LoVo (cell line): ENCODE data around the gene TRPM1.

Experiments used
- DNase-seq: peaks from one replicate; pipeline ENCODE4 v3.0.0-alpha.2; 2016; ENCODE audit warnings: low spot score

TRPM1 gene

DNA sequence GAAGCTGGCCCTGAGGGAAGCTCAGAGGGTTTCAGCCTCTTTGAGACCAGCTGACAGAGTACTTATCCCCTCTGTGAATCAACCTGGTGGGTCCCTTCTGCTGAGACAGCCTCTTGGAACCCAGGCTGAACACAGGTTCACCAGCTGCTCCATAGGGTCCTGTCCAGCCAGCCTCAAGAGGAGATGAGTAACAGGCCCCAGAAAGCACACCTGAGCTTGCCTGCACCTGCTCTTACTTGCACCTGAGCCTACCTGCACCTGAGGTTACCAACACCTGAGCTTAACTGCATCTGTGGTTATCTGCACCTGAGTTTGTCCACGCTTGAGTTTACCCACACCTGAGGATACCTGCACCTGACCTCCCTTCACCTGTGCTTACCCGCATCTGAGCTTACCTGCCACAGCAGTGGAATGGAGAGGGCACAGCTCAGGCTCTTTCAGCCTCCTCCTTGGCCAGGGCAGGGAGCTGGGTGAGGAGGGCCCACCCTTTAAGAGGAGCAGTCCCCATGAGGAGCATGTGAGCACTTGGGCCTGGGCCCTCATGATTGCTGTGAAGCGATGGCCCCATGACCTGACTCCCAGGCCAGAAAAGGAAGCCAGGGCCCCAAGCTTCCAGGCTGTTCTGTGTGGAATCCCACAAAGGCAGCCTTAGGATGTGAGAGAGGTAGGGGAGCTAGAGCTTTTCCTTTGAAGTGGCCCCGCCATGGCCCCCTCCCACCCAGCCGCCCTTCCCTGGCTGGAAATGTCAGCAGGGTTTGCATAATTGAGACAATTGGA lies at the start of gene TRPM1:
Gene TRPM1 (minus strand): TSS at position 464 of the 777 bp plus-strand sequence. CDS start 20,370 bp downstream, outside the sequence.
- no peak for DNase-seq

DNA sequence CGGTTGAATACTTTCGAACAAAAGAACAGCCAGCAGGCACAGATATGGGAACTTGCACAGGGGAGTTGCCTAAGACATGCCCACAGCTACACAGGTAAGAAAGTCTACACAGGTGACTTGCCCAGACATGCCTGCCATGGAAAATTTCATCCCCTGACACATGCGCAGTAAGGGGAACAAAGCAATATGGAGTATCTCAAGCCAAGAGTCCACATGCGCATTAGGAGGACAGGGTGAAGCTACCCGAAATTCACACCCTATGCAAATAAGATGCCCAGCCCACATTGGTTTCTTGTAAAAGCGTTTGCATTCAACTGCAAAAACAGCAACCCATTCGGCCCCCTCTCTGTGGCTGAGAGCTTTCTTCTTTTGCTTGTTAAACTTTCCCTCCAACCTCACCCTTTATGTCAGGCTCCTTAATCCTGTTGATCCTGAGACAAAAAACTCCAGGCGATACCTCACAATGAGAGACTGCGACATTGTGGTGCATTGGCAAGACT lies 49.3 kb upstream of the TRPM1 start:
- no peak for DNase-seq

DNA sequence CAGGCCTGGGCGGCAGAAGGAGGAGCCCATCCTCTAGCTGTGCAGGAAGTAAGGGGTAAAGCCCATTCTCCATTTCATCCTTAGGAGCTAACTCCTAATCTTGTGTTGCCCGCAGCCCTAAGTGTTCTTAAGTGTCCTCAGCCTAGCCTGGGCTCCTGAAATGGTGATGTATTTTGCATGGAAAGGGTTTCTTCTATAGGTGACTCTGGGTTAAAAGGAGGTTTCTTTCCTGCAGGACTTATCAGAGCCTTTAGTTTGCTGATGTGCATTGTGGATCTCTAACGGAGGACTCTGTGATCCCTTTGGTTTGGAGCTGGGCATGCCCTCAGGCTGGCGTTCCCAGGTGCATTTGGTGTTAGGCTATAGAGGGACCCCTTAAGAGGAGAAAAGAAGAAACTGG lies 48.5 kb upstream of the TRPM1 start:
- no peak for DNase-seq

DNA sequence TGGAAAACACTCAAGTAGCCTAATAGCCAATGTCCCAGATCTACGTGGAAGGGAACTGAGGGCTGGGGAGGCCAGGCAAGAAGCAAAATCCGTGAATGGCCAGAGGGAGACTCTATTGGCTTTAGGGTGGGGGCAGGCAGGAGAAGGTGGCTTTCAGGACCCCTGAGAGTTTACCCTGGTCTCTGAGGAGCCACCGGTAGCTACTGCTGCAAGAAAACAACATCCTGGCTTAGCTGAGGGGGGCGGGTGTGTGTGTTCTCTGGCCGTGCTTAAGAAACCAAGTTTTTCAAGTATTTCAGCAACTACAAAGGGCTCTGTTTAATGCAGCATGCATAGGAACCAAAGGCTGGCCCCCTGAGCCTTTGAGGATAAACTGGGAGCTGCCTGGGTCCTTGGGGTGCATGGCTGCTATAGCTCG lies 47.6 kb upstream of the TRPM1 start:
- no peak for DNase-seq

DNA sequence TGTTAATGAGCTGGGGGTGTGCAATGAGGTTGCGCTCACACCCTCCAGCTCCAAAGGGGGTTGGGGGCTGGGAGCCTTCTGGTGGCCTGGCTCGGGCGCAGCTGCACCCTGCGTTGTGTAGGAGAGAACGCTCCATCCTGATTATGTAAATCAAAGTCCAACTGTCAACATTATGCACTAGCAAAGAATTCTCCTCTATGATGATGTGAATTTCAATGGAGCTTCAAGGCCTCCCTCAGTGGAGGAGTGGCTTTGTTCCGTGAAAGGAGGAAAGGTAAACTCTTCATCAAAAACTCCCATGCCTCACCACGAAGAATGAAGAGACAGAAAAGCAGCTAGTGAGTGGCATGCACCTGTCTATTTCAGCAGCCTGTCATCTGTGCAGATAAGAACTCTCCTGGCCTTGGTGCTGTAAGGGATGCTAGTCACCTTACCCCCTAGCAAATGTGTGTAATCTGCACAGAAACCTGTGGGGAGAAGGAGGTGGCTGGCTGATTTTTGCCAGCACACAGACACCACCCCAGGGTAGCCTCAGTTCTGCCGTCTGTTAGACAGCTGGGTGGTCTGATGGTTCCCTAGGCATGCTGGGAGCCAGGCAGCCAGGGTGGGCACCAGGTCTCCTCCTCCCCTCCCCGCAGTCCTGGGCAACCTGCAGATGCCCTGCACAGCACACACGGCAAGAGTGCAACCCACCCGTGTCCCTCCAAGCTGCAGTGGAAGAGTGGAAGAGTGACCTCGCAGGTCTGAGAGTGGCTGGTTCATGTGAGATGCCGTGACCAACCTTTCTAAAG lies 47.0 kb upstream of the TRPM1 start:
- DNase-seq: no peak

DNA sequence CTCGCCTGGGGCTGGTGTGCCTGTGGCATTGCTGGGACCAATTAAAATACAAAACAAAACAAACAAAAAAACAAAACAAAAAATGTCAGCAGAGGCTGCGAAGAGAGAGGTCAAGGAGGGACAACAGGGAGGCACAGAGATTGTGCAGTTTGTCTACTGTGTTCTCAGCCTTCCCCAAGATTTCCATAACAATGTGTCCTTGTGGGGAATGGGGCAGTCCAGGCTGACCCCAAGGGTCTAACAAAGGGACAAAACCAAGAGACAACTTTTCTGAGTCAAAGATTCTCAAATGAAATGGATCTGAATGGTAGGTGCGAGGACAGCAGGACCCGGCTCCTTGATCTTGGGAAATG lies 46.4 kb upstream of the TRPM1 start:
- no peak for DNase-seq

DNA sequence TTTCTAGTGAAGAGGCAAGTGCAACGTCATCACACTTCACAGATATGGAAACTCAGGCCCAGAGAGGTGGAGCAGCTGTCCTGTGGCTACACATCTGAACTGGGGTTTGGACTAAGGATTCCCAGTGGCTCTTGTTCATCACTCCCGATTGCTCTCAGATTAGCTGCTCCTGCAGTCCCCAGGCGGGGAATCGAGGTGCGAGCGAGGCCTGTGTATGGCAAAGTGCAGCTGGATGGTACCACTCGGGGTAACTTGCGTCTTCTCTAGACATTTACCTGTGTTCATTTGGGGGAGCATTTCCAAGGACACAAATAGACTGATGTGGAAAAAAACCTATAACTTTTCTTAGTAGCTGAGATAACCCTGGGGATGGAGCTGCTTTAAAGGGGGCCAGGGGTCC lies 45.9 kb upstream of the TRPM1 start:
- no peak for DNase-seq

DNA sequence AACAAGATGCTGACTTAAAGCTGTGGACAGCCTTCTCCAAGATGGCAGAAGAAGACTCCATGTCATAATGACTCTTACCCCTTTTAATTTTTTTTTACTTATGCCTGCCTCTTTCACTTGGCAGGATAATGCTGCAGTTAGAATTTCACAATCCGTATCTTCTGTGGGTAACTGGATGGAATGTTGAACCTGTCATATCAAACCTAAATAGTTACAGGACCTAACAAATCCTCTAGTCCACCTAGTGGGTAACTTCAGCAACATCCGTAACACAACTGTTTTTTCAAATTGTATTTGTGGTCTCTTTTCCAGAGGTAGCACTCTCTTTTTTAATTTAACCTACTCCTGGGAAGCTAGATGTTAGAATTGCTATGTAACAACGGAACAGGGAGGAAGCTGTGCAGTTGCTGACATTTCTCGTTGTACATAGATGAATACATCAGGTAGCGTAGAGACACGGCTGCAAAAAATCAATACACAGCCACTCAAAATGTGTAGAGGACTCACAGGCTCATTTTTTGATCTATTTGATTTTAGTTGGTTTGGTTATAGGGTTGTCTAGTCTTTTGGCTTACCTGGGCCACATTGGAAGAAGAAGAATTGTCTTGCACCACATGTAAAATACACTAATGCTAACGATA lies 43.9 kb upstream of the TRPM1 start:
- no peak for DNase-seq

DNA sequence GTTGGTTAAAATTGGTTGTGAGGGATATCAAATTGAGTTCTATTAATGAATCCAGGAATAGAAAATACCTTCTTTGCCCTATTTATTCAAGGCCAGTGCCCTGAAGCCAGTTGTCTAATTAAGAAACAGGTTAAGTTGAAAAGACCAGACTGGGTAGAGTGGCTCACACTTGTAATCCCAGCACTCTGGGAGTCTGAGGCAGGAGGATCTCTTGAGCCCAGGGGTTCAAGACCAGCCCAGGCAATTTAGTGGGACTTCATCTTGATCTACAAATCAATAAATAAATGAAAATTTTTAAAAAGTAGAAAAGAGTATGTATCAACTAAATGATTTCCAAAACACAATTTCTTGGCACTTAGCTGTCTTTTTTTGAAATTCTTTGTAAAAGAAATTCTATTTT lies 40.3 kb upstream of the TRPM1 start:
- no peak for DNase-seq

DNA sequence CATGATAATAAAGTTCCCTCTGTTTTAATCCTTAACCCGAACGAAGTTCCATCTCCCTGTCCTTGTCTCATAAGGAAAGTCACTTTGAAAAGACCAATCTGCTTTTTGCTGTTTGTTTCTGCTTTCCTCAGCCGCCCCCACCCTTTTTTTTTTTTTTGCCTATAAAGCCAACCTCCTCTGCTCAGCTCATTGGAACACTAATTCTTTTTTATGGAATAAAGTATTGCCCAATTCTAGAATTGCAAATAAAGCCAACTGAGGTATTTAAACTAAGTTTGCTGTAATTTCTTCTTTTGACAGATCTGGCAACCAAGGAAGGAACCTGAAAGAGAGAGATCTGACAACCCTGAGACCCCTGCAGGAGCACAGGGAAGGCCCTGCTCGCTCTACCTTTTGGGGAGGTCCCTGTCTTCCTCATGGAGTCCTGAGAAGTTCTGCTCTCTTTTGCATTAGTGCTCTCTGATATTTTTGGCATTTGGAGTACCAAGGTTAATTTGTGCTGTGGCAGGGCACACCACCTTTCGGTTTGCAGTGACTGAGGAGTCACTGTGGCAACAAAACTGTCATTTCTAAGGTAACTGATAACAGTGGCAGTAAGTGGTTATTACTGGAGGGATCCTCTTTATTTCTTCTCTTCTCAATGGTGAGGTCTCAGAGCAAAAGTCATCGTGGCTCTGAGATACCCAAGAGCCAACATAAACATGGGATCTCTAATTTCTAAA lies 35.2 kb upstream of the TRPM1 start:
- DNase-seq: no peak

DNA sequence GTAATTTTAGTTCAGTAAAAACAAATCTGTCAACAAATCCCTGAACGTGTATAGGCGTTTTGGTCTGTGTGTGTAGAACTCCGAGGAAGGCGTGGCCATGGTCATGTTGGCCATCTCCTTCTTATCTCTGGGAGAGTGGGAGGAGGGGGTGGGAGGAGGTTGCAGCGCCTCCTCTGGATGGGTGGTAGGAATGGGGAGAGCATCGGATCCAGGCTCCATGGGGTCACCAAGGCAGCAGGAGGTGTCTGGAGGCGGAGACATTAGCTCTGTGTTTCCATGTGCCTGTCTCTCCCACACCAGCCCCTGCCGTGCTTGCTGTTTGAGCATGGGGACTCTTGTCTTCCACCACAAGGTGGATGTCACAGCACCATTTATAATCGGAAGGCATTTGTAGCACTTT lies 34.5 kb upstream of the TRPM1 start:
- DNase-seq: no peak

DNA sequence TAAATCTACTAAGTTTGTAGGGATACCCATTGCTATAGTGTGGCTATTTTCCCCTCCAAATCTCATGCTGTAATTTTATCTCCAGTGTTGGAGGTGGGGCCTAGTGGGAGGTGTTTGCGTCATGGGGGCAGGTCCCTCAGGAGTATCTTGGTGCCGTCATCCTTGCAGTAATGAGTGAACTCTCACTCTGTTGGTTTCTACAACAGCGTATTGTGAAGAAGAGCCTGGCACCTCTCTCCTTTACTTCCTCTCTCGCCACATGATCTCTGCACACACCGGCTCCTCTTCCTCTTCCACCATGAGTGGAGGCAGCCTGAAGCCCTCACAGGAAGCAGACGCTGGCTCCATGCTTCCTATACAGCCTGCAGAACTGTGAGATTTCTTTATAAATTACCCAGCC lies 34.0 kb upstream of the TRPM1 start:
- DNase-seq: no peak

DNA sequence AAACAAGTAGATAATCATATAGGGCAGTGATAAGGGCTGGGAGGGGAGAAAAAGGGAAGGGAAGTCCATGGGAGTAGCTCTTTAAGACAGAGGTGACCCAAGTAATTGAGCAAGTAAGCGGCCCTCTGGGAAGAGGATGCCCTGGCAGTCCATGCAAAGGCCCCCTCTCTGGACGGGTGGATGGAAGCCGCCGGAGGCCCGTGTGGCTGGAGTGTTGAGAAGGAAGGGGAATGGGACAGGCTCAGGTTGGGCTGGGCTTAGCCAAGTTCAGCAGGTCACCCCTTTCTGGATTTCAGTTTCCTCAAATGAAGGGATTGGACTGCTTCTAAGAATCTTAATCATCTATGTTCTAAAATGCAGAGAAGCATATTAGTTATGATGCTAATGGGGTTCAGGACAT lies 32.4 kb upstream of the TRPM1 start:
- DNase-seq: no peak

DNA sequence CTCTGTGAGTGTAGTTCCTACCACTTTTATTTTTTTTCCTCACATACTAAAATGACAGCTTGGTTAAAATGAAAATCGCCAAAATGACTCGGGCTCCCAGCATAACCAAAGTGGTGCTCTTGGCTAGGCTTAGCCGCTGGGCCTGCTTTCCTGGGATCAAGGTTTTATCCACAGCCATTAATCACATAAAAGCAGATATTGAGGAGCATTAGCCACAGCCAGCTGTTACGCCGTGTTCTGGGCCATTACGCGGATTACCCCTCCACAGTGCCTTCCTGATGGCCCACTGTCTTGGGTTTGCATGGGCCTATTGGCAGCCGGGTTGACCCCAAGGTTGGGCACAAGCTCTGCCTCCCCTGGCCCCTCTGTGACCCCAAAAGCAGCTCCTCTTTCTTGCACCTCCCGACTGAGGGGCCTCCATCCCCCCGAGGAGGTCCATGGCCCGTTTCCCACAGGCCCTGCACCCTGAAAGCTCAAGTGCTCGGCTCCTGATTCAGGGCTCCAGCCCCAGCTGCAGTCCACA lies 30.4 kb upstream of the TRPM1 start:
- DNase-seq: no peak

DNA sequence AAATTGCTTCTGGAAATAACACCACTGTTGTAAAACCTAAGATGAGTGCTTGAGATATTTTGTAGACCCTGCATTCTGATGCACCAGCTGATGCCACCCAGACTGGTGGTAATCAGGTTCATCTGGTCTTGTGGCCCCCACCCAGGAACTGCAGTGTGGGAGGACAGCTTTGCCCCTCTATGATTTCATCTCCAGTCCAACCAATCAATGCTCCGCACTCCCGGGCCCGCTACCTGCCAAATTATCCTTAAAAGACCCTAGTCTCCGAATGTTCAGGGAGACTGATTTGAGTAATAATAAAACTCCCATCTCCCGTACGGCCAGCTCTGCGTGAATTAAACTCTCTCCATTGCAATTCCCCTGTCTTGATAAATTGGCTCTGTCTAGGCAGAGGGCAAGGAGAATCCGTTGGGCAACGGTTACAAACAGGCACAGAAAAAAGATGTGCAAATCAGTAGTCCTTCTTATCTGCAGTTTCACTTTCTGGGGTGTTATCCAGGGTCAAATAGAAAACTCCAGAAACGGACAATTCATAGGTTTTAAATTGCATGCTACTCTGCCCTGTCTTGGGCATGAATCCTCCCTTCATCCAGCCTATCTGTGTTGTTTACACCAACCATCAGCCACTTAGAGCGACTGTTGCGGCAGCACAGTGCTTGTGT lies 29.2 kb upstream of the TRPM1 start:
- no peak for DNase-seq

DNA sequence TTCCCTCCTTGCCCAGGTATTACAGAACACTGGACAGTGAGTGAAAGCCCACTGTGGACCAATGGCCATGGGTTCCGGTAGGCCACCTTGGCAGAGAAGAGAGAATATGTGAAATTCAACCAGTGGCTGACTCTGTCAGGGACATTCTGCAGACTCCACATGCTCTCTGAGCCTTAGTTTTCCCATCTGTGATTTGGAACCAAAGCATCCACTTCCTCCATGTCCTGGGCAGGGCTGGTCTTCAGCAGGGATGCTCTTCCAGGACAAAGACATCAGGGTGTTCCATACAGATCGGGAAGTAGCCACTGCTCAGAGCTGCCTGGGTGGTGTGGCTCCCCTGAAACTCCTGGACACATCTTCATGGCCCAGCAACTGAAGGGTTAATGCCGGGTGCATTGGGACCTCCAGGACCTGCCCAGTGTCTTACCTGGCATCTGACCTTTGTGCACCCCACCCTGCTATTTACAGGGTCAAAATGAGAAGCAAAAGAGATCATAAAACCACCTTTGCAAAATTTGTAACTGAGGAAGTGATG lies 28.3 kb upstream of the TRPM1 start:
- DNase-seq: no peak

DNA sequence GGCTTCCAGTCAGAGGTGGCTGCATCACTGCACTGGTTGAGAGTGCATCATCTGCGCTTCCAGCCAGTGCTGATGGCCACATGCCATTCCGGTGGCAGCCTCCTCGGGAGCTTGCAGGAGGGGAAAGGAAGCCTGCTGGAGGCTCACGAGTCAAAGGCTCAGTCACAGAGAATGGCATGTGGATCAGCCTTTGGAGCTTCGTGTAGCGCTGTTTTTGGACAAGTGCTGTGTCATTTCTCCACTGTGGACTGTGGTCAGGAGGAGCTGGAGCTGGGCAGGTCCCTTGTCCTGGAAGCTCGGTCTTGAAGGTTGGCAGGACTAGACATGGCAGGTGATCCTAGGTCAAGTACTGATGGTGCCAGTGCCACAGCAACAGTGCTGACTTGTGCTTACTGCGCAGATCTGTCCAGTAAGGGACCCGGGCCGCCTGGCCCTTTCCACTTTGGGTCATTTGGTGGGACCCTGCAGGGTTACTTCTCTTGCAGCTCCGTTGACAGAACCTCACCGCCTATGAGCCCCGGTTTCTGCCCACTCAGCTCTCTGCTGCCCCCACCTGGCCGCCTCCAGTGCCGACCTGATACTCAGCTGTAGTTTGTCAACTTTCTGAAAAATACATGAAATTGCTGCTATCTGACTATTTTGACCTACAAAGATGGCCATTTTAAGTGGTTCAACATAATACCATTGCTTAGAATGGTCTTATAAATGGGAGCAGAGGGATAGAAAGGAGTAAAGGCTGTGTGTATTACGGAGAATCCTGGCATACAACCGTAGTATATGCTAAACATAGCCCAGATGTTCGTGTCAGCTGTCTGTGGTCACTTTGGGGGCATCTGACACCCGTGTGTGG lies 27.6 kb upstream of the TRPM1 start:
- DNase-seq: peak; percentile 62

DNA sequence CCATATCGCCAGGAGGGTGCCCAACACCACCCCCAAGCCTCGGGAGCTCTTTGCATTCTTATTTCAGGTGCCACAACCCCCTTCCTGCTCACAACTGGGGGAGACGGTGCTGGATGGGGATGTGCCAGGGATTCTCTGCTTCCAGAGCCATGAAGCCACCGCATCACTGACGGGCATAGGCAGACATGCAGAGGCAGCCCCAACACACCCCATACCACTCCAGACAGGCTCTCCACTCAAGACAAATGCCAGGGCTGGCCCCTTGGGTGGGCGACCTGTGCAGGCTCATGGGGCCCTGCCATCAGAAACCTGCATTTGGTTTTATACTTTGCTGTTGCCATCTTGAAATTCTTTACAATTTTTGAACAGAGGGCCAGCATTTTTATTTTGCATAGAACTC lies 27.0 kb upstream of the TRPM1 start:
- DNase-seq: no peak

DNA sequence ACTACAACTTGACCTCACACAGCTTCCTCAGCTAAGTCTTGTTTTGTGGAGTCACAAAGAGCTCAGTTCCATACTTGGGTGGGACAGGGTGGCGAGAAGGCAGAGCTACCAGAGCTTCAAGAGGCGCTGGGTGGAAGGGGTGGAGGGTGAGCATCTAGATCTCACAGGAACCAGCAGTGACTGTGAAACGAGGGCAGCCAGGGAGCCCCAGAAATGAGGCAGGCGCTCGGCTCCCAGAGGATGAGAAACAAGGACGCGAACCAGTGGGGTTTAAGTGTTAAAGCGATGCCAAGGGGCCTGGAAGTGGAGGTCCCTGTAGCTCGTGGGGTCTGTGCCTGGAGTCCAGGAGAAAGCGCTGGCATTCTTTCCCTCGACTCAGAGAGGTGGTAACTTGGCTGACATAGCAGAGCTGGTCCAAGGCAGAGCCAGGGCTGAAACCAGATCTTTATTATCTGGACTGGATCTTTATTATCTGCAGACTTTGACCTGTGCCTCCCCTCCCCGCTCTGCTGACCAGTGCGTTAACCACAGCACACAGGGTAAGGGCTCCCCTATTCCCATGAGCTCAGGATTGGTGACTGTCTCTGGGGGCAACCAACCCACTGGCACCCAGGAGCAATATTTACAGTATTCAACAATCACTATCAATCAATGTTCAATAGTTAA lies 26.2 kb upstream of the TRPM1 start:
- no peak for DNase-seq

DNA sequence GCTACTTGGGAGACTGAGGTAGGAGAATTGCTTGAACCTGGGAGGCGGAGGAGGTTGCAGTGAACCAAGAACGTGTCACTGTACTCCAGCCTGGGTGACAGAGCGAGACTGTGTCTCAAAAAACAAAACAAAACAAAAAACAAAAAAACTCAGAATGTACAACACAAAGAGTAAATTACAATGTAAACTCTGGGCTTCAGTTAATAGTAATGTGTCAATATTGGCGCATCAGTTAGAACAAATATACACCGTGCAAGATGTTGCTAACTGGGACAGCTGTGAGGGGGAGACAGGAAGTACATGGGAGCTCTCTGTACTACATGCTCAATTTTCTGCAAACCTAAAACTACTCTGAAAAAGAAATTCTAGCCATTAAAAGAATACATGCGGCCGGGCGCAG lies 23.5 kb upstream of the TRPM1 start:
- DNase-seq: no peak
